ENCODE results near the gene SARDH. TPM values are rescaled to one million over a fixed set of nuclear protein-coding genes. Genes with fewer than 3 reads are reported as not detected.

Gene SARDH
- total RNA-seq, 1 experiment from 2014 or later, result 5.3 TPM

GRCh38 chr9:133718563-133719315 lies 19.4 kb downstream of the SARDH start:
- Histone ChIP-seq H2BK120ac (ENCODE audit: low read depth, low read length, poor library complexity, severe bottlenecking) (no peak overlapping the region), H3K18ac (ENCODE audit: insufficient read length, low read depth, low read length) (no peak overlapping the region), H4K8ac (replicated peaks; ENCODE audit: insufficient read length, low read depth, low read length) (no peak overlapping the region), H3K4me1 (ENCODE audit: insufficient read depth, low read length) (no peaks in the 10 kb centered on the region), H3K23me2 (ENCODE audit: insufficient read length, low read depth, low read length, poor library complexity, severe bottlenecking) (no peaks in the 10 kb centered on the region), H2BK20ac (ENCODE audit: low read depth, low read length, poor library complexity, severe bottlenecking) (no peak overlapping the region), H3K14ac (ENCODE audit: insufficient read depth, low read length) (no peak overlapping the region), H2AK5ac (ENCODE audit: insufficient read length, low read length) (no peak overlapping the region), H3T11ph (ENCODE audit: low read length) (no peak overlapping the region), H3K4ac (ENCODE audit: low read depth, low read length) (no peak overlapping the region), H3K9ac (ENCODE audit: extremely low read depth, insufficient read length, low read length) (no peak overlapping the region), H3K56ac (ENCODE audit: insufficient read length, low read depth, low read length) (no peak overlapping the region), H3K79me1 (ENCODE audit: insufficient read depth, low read depth, low read length, poor library complexity, severe bottlenecking) (no peaks in the 10 kb centered on the region), H2BK15ac (ENCODE audit: low read depth, low read length) (no peak overlapping the region), H3K27ac (ENCODE audit: insufficient read length, low read depth, low read length) (no peak overlapping the region), H3K9me3 (ENCODE audit: control insufficient read depth, low read depth, low read length) (no peaks in the 10 kb centered on the region), H3K79me2 (ENCODE audit: insufficient read depth, low read length) (no peaks in the 10 kb centered on the region), H3K23ac (ENCODE audit: insufficient read length, low read depth, low read length) (no peak overlapping the region), H3K27me3 (ENCODE audit: insufficient read depth, low read length) (no peaks in the 10 kb centered on the region), H4K5ac (ENCODE audit: insufficient read length, low read depth, low read length) (no peak overlapping the region), H2BK12ac (ENCODE audit: insufficient read length, low read depth, low read length) (no peak overlapping the region), H3K4me2 (ENCODE audit: insufficient read depth, insufficient read length, low read length) (no peak overlapping the region), H4K91ac (ENCODE audit: insufficient read length, low read depth, low read length) (no peak overlapping the region), H2BK5ac (ENCODE audit: insufficient read length, low read length) (no peak overlapping the region), H4K20me1 (ENCODE audit: control insufficient read depth, insufficient read depth, insufficient read length) (no peaks in the 10 kb centered on the region), H2AFZ (ENCODE audit: low read length) (no peak overlapping the region)
- Mint-ChIP-seq H3K36me3 (ENCODE audit: insufficient read depth in 1 of 3, low read depth in 3 of 3) (peaks cover 0 to 3% (median 0%) of the 10 kb centered on the region in 3 experiments; a peak in 2 of 7 replicates), H3K4me3 (no peak overlapping the region), H3K27ac (no peak overlapping the region; a peak in 1 of 7 replicates), H3K4me1 (peaks cover 11 to 16% of the 10 kb centered on the region in 2 experiments), H3K9me3 (peaks cover 3 to 4% of the 10 kb centered on the region in 2 experiments; a peak in 4 of 5 replicates), H3K27me3 (ENCODE audit: low read depth) (0 out of 2 replicates have a peak, but pooled peaks cover 5% of the 10 kb centered on the region)
- no CpG with 5 or more reads among the region's 15 CpGs for WGBS (ENCODE audit: extremely low coverage, insufficient read length, low lambda C conversion rate)
- no peak for DNase-seq
- no peak for TF ChIP-seq CTCF (conservative IDR thresholded peaks at IDR 0.05)

All from H9 (cell line).